WTC11 (cell line): ENCODE measurements around the gene FOXS1.

Experiments used
- ATF1 ChIP-seq: sonication (generic); formaldehyde crosslinking; IDR thresholded peaks from 2 replicates; pipeline ENCODE4 v1.8.1; 2023; ENCODE audit warnings: mild to moderate bottlenecking, moderate library complexity, missing genetic modification reagents
- CTCF ChIP-seq: fragments of 200-600 bp; IDR thresholded peaks from 2 replicates; pipeline ENCODE4 v1.8.0; 2022; ENCODE audit warnings: antibody characterized with exemption
- ELF4 ChIP-seq: sonication (generic); formaldehyde crosslinking; IDR thresholded peaks from 2 replicates; pipeline ENCODE4 v1.8.1; 2022; ENCODE audit warnings: low read depth, mild to moderate bottlenecking, moderate library complexity, missing genetic modification reagents
- JAZF1 ChIP-seq: fragments of 250-450 bp; sonication (Bioruptor Pico); IDR thresholded peaks from 2 replicates; pipeline ENCODE4 v1.9.0; 2021; ENCODE audit warnings: moderate library complexity, mild to moderate bottlenecking, inconsistent platforms
- MYBL2 ChIP-seq: sonication (generic); formaldehyde crosslinking; IDR thresholded peaks from 2 replicates; pipeline ENCODE4 v1.8.1; 2023; ENCODE audit warnings: mild to moderate bottlenecking, moderate library complexity, missing genetic modification reagents
- TEAD4 ChIP-seq: sonication (generic); formaldehyde crosslinking; IDR thresholded peaks from 2 replicates; pipeline ENCODE4 v1.8.0; 2022; ENCODE audit warnings: mild to moderate bottlenecking, missing genetic modification reagents

- TF ChIP-seq ELF4 (CRISPR knock-in tag) (no peak), MYBL2 (CRISPR knock-in tag) (no peak), TEAD4 (CRISPR knock-in tag) (no peak), ATF1 (CRISPR knock-in tag) (no peak), JAZF1 (CRISPR knock-in tag) (no peak), CTCF (no peak)
Observed at GRCh38 chr20:31821427-31821826, 24.0 kb downstream of the FOXS1 start.
